NCI-H128 (cell line): ENCODE results near the gene TCF20.

Experiments used
- DNase-seq: peaks from one replicate; lab custom pipeline; 2025; ENCODE audit not compliant: unreplicated experiment; lab: John Stamatoyannopoulos, UW

Gene TCF20

GRCh38 chr22:42270510-42271190 is at the start of gene TCF20:
Gene TCF20 (minus strand): TSS chr22:42270653. CDS start chr22:42215305, 55,348 bp downstream.
- peak; percentile 28 for DNase-seq

GRCh38 chr22:42319386-42319785 is 48.9 kb upstream of the TCF20 start:
- no peak for DNase-seq

- no peak for DNase-seq
Observed at GRCh38 chr22:42318967-42319366, 48.5 kb upstream of the TCF20 start.

- DNase-seq, result no peak
Observed at GRCh38 chr22:42317691-42318547, 47.5 kb upstream of the TCF20 start.

- no peak for DNase-seq
Observed at GRCh38 chr22:42317008-42317407, 46.6 kb upstream of the TCF20 start.

GRCh38 chr22:42315392-42315756 is 44.9 kb upstream of the TCF20 start:
- no peak for DNase-seq

- no peak for DNase-seq
Observed at GRCh38 chr22:42314709-42315391, 44.4 kb upstream of the TCF20 start.

GRCh38 chr22:42313804-42314581 is 43.5 kb upstream of the TCF20 start:
- DNase-seq, result peak; percentile 30

- DNase-seq, result no peak
Observed at GRCh38 chr22:42313204-42313603, 42.8 kb upstream of the TCF20 start.

GRCh38 chr22:42310291-42311015 is 40.0 kb upstream of the TCF20 start:
- no peak for DNase-seq

- no peak for DNase-seq
Observed at GRCh38 chr22:42309865-42310264, 39.4 kb upstream of the TCF20 start.

- DNase-seq, result no peak
Observed at GRCh38 chr22:42308892-42309468, 38.5 kb upstream of the TCF20 start.

GRCh38 chr22:42307806-42308563 is 37.5 kb upstream of the TCF20 start:
- DNase-seq, result no peak

- no peak for DNase-seq
Observed at GRCh38 chr22:42306010-42306409, 35.6 kb upstream of the TCF20 start.

GRCh38 chr22:42304324-42304790 is 33.9 kb upstream of the TCF20 start:
- no peak for DNase-seq

- DNase-seq, result no peak
Observed at GRCh38 chr22:42303396-42304323, 33.2 kb upstream of the TCF20 start.

GRCh38 chr22:42301742-42302102 is 31.3 kb upstream of the TCF20 start:
- DNase-seq, result no peak

GRCh38 chr22:42301077-42301741 is 30.8 kb upstream of the TCF20 start:
- no peak for DNase-seq
